Uterus (tissue), 4 donors: ENCODE measurements around the gene CHD5. TPM values are rescaled to one million over a fixed set of nuclear protein-coding genes. Genes with fewer than 3 reads are reported as not detected.

Experiments used
- DNase-seq, 2 donors: peaks; one replicate each; pipeline ENCODE4 v3.0.0-alpha.2; 2019 to 2020
- H3K27ac ChIP-seq, 2 donors: fragments of 200-600 bp; sonication (generic); 1 replicate in 1 of 2; 2 replicates in 1 of 2; pipeline ENCODE4 v1.5.1; 2016 to 2018
- H3K27me3 ChIP-seq, 2 donors: fragments of 200-600 bp; sonication (generic); one replicate each; pipeline ENCODE4 v1.5.1; 2018 to 2019; ENCODE audit warnings: control low read depth in 1 of 2
- H3K36me3 ChIP-seq, 2 donors: fragments of 200-600 bp; sonication (generic); one replicate each; pipeline ENCODE4 v1.5.1; 2019; ENCODE audit warnings: control low read depth in 1 of 2
- H3K4me1 ChIP-seq, 2 donors: fragments of 200-600 bp; sonication (generic); one replicate each; pipeline ENCODE4 v1.5.1; 2018 to 2019; ENCODE audit warnings: control low read depth in 1 of 2
- H3K4me3 ChIP-seq, 2 donors: fragments of 200-600 bp; sonication (generic); 1 replicate in 1 of 2; 2 replicates in 1 of 2; pipeline ENCODE4 v1.5.1; 2018 to 2019; ENCODE audit warnings: mild to moderate bottlenecking in 1 of 2
- H3K9me3 ChIP-seq, 2 donors: fragments of 200-600 bp; sonication (generic); one replicate each; pipeline ENCODE4 v1.5.1; 2019; ENCODE audit warnings: control low read depth in 1 of 2
- POLR2A ChIP-seq, 2 donors: fragments of 450-650 bp; IDR thresholded peaks; one replicate each; pipeline ENCODE4 v1.6.1; 2016; ENCODE audit warnings: antibody characterized with exemption in 2 of 2, mild to moderate bottlenecking in 1 of 2, moderate library complexity in 1 of 2
- intact Hi-C: fragments of 100-400 bp; cut with DNase I; formaldehyde crosslinking; loops from one replicate; pipeline ENCODE4 v1.15.1; 2023; ENCODE audit warnings: low total_unique reads
- total RNA-seq, 4 donors: library from RNA; depleted of rRNA in 3 of 4; stranded (reverse); fragments of >200 nt in 3 of 4; gene quantifications; one replicate each; pipeline versions ENCODE4 v1.1.0 to v1.2.4, GENCODE V29; 2014 to 2023
- TF ChIP-seq, protein P1 (sequence below), 4 experiments: fragments of 200-600 bp in 2 of 4; fragments of 450-650 bp in 2 of 4; sonication (generic) in 2 of 4; IDR thresholded peaks; one replicate each; pipeline ENCODE4 v1.5.1; 2016 to 2019; ENCODE audit warnings: antibody characterized with exemption in 4 of 4, mild to moderate bottlenecking in 2 of 4, moderate library complexity in 1 of 4
- donor health status: DM: yes; HTN: yes; CAD: no.

CHD5 gene
- total RNA-seq, 4 donors from 2014 or later = 0.69 to 1.3 TPM; not detected in 2

DNA sequence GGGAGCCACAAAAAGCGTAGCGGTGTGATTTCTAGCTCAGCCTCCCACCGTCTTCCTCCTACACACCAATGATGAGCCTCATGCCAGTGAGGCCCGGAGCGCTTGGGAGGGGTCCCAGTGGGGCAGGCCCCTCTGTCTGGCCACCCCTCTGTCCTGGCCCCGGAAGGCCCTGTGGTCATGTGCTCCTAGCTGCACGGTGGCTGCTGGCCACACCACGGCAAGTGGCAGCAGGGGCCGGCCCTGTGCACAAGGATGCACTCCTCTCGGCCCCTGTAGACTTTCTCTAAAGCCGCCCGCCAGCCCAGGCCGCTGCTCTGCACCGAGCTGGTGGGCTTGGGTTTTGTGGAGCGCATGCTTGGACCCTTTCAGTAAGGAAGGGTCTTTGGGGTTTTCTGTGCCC lies 80.8 kb downstream of the CHD5 start:
- H3K27ac ChIP-seq = no peak overlapping the region
- peaks cover 0 to 4% of the 10 kb centered on the region in 2 donors for H3K4me1 ChIP-seq
- H3K4me3 ChIP-seq = no peak overlapping the region
- H3K27me3 ChIP-seq = peaks cover 0 to 5% of the 10 kb centered on the region in 2 donors
- no peaks in the 10 kb centered on the region for H3K9me3 ChIP-seq
- intact Hi-C loops = no loop called here
- DNase-seq = no peak
- TF ChIP-seq, protein P1, sequence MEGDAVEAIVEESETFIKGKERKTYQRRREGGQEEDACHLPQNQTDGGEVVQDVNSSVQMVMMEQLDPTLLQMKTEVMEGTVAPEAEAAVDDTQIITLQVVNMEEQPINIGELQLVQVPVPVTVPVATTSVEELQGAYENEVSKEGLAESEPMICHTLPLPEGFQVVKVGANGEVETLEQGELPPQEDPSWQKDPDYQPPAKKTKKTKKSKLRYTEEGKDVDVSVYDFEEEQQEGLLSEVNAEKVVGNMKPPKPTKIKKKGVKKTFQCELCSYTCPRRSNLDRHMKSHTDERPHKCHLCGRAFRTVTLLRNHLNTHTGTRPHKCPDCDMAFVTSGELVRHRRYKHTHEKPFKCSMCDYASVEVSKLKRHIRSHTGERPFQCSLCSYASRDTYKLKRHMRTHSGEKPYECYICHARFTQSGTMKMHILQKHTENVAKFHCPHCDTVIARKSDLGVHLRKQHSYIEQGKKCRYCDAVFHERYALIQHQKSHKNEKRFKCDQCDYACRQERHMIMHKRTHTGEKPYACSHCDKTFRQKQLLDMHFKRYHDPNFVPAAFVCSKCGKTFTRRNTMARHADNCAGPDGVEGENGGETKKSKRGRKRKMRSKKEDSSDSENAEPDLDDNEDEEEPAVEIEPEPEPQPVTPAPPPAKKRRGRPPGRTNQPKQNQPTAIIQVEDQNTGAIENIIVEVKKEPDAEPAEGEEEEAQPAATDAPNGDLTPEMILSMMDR (IDR thresholded peaks at IDR 0.05) = no peak
- TF ChIP-seq POLR2A (IDR thresholded peaks at IDR 0.05) = no peak
- no peaks in the 10 kb centered on the region for H3K36me3 ChIP-seq

DNA sequence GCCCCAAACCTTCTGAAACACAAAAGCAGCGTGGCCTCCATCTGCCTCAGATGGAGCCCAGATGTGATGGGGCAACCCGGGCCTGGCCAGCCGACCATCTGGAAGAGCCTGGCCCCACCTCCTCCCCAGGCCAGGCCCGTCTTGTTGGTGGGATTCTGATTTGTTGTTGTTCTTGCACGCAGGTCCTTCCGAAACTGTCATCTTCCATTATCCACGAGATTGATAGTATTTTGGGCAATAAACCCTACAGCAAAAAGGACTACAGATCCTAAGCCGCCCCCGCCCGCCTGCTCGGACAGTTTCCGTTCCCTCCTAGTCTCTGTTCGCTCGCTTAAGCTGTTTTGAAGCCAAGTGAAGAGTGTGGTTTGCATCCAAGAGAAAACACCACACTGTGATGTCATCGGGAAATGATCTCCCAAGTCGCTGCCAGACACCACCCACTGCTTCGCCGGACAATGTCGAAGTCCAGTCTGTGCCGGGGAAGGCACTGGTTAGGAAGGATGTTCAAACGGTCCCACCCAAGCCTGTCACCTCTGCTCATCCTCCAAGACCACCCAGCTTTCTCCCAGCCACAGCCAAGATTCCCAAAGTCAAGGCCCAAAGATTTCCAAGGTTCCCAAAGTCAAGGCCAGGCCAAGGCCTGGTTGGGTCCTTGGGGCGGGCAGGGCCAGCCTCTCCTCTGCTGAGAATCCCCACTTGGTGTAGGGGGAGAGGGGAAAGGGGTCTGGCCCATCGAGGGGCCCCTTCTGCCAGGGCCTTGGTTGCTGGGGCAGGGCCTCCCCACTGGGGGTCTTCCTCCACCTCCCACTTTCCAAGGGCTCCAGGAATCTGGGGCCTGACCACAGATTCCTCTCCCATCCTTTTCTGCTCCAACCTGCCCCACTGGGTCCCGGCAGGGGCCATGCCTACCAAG lies 81.6 kb downstream of the CHD5 start:
- peaks cover 0 to 4% of the 10 kb centered on the region in 2 donors for H3K4me1 ChIP-seq
- peaks cover 0 to 5% of the 10 kb centered on the region in 2 donors for H3K27me3 ChIP-seq
- intact Hi-C loops = no loop called here
- no peak overlapping the region for H3K4me3 ChIP-seq
- no peaks in the 10 kb centered on the region for H3K36me3 ChIP-seq
- DNase-seq = peak; percentile 28 to 61
- TF ChIP-seq POLR2A (IDR thresholded peaks at IDR 0.05) = no peak
- TF ChIP-seq, protein P1 (IDR thresholded peaks at IDR 0.05) = no peak
- H3K27ac ChIP-seq = peak overlapping the region in 1 of 2 donors; percentile 49
- H3K9me3 ChIP-seq = no peaks in the 10 kb centered on the region

DNA sequence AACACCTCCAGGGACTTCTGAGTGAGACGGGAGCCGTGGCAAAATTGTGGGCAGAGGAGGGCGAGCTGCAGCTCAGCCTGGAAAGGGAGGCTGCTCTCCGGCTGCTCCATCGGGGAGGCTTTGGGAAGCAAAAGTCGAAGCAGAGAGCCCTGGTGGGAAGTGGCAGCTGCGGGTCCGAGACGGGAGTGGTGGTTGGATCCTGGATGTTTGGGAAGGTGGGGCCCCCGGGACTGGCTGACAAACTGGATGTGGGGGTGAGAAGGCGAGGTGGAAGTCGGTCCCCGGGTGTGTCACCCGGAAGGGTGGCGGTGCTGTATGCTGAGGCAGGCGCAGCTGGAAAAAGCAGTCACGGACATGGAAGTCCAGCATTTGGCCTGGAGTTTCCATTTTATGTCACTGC lies 82.3 kb downstream of the CHD5 start:
- no peak for TF ChIP-seq POLR2A (IDR thresholded peaks at IDR 0.05)
- TF ChIP-seq, protein P1 (IDR thresholded peaks at IDR 0.05) = no peak
- Histone ChIP-seq H3K36me3 (no peaks in the 10 kb centered on the region), H3K4me1 (peaks cover 0 to 4% of the 10 kb centered on the region in 2 donors), H3K27ac (peak overlapping the region in 1 of 2 donors; percentile 49), H3K4me3 (no peak overlapping the region), H3K9me3 (no peaks in the 10 kb centered on the region), H3K27me3 (peaks cover 0 to 5% of the 10 kb centered on the region in 2 donors)
- no peak for DNase-seq
- intact Hi-C loops = no loop called here

DNA sequence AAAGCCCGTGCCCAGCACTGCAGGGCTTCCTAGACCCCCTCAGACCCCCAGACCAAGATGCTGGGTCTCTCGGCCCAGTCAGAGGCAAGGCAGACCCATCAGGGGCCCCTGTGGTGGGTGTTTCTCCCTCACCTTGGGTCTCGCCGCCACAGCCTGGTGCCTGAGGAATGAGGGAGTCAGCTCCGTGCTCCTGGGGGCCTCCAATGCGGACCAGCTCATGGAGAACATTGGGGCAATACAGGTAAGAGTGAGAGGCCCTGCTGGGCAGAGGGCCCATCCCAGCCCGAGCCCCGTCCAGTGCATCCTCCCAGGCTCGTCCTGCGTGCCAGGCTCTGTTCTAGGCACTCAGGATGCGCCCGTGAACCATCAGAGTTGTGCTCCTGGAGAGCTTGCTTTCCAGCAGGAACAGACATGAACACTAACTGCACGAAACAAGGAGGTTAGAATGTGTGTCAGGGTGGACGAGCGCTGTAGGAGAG lies 83.0 kb downstream of the CHD5 start:
- no peaks in the 10 kb centered on the region for H3K36me3 ChIP-seq
- H3K4me3 ChIP-seq = no peak overlapping the region
- no peak overlapping the region for H3K27ac ChIP-seq
- intact Hi-C loops = no loop called here
- no peaks in the 10 kb centered on the region for H3K9me3 ChIP-seq
- peaks cover 0 to 3% of the 10 kb centered on the region in 2 donors for H3K27me3 ChIP-seq
- DNase-seq = no peak
- TF ChIP-seq POLR2A (IDR thresholded peaks at IDR 0.05) = no peak
- TF ChIP-seq, protein P1 (IDR thresholded peaks at IDR 0.05) = no peak
- peaks cover 0 to 4% of the 10 kb centered on the region in 2 donors for H3K4me1 ChIP-seq
